HL-60 (cell line): Measurements from ENCODE around the gene RSU1.

Experiments
- POLR2AphosphoS5 ChIP-seq: IDR thresholded peaks from 2 replicates; pipeline ENCODE4 v1.6.1; 2012; ENCODE audit warnings: low read depth
- SPI1 ChIP-seq: IDR thresholded peaks from 2 replicates; pipeline ENCODE4 v1.6.1; 2012; ENCODE audit warnings: low read depth, mild to moderate bottlenecking, borderline replicate concordance
- TF ChIP-seq, protein P1 (sequence below): IDR thresholded peaks from one replicate; pipeline ENCODE4 v1.5.1; 2011; ENCODE audit warnings: low read length, control low read depth, inconsistent platforms; ENCODE audit not compliant: insufficient read depth

DNA sequence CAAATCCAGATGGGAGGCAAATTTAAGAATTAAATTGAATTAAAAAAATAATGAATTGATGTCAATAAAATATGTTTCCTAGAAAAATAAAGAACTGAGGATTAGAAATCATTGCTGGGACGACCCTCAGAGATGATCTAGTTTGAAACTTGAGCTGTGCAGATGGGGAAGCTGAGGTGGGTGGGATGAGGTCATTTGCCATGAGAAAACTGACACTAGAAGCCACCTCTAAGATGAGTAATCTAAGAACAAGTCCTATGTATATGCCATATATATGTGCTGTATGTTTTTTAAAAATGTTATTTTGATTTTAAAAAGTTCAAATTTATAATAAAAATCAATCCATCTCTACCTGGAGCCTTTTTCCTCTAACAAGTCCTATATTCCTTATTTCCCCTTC is 135.7 kb downstream of the RSU1 start:
- TF ChIP-seq, protein P1, sequence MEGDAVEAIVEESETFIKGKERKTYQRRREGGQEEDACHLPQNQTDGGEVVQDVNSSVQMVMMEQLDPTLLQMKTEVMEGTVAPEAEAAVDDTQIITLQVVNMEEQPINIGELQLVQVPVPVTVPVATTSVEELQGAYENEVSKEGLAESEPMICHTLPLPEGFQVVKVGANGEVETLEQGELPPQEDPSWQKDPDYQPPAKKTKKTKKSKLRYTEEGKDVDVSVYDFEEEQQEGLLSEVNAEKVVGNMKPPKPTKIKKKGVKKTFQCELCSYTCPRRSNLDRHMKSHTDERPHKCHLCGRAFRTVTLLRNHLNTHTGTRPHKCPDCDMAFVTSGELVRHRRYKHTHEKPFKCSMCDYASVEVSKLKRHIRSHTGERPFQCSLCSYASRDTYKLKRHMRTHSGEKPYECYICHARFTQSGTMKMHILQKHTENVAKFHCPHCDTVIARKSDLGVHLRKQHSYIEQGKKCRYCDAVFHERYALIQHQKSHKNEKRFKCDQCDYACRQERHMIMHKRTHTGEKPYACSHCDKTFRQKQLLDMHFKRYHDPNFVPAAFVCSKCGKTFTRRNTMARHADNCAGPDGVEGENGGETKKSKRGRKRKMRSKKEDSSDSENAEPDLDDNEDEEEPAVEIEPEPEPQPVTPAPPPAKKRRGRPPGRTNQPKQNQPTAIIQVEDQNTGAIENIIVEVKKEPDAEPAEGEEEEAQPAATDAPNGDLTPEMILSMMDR = no peak
- TF ChIP-seq SPI1 (no peak), POLR2AphosphoS5 (no peak)
